HEK293 (cell line): ENCODE results near the gene PSMA7.

ENCODE experiments used
- ATF2 ChIP-seq: fragments of 450-650 bp; formaldehyde crosslinking; IDR thresholded peaks from 2 replicates; pipeline ENCODE4 v1.5.1; 2016; ENCODE audit warnings: missing biosample characterization, missing genetic modification characterization, low read depth
- CTCF ChIP-seq: fragments of 450-650 bp; formaldehyde crosslinking; IDR thresholded peaks from 2 replicates; pipeline ENCODE4 v1.5.1; 2016; ENCODE audit warnings: missing biosample characterization, missing genetic modification characterization
- KLF7 ChIP-seq: fragments of 450-650 bp; formaldehyde crosslinking; IDR thresholded peaks from 2 replicates; pipeline ENCODE4 v1.5.1; 2016; ENCODE audit warnings: missing biosample characterization, missing genetic modification characterization, borderline replicate concordance
- PBX3 ChIP-seq: sonication (generic); formaldehyde crosslinking; IDR thresholded peaks from 2 replicates; pipeline ENCODE4 v1.8.1; 2022; ENCODE audit warnings: mild to moderate bottlenecking, moderate library complexity, missing genetic modification reagents
- PRDM1 ChIP-seq: fragments of 450-650 bp; formaldehyde crosslinking; IDR thresholded peaks from 2 replicates; pipeline ENCODE4; 2016; ENCODE audit warnings: missing biosample characterization, missing genetic modification characterization
- PRDM6 ChIP-seq: fragments of 450-650 bp; formaldehyde crosslinking; IDR thresholded peaks from 2 replicates; pipeline ENCODE4 v1.5.1; 2017; ENCODE audit warnings: missing biosample characterization, missing genetic modification characterization
- SCRT1 ChIP-seq: fragments of 450-650 bp; formaldehyde crosslinking; IDR thresholded peaks from 2 replicates; pipeline ENCODE4 v1.5.1; 2016; ENCODE audit warnings: missing biosample characterization, missing genetic modification characterization, borderline replicate concordance
- SP2 ChIP-seq: fragments of 450-650 bp; formaldehyde crosslinking; IDR thresholded peaks from 2 replicates; pipeline ENCODE4 v1.5.1; 2016; ENCODE audit warnings: missing biosample characterization, missing genetic modification characterization
- YY2 ChIP-seq: fragments of 450-650 bp; formaldehyde crosslinking; IDR thresholded peaks from 2 replicates; pipeline ENCODE4 v1.5.1; 2016; ENCODE audit warnings: missing biosample characterization, missing genetic modification characterization
- ZBTB17 ChIP-seq: fragments of 450-650 bp; formaldehyde crosslinking; IDR thresholded peaks from 2 replicates; pipeline ENCODE4 v1.5.1; 2016; ENCODE audit warnings: missing biosample characterization, missing genetic modification characterization
- ZBTB20 ChIP-seq: fragments of 450-650 bp; formaldehyde crosslinking; IDR thresholded peaks from 2 replicates; pipeline ENCODE4 v1.5.1; 2016; ENCODE audit warnings: missing biosample characterization, missing genetic modification characterization
- ZFP41 ChIP-seq: fragments of 450-650 bp; formaldehyde crosslinking; IDR thresholded peaks from 2 replicates; pipeline ENCODE4 v1.5.1; 2016; ENCODE audit warnings: missing biosample characterization, missing genetic modification characterization, borderline replicate concordance
- ZFP69B ChIP-seq: fragments of 450-650 bp; formaldehyde crosslinking; IDR thresholded peaks from 2 replicates; pipeline ENCODE4 v1.5.1; 2016; ENCODE audit warnings: missing biosample characterization, missing genetic modification characterization
- ZNF112 ChIP-seq: fragments of 450-650 bp; formaldehyde crosslinking; IDR thresholded peaks from 2 replicates; pipeline ENCODE4 v1.5.0; 2017; ENCODE audit warnings: missing biosample characterization, missing genetic modification characterization
- ZNF155 ChIP-seq: fragments of 450-650 bp; formaldehyde crosslinking; IDR thresholded peaks from 2 replicates; pipeline ENCODE4 v1.5.1; 2016; ENCODE audit warnings: missing biosample characterization, missing genetic modification characterization
- ZNF23 ChIP-seq: fragments of 450-650 bp; formaldehyde crosslinking; IDR thresholded peaks from 2 replicates; pipeline ENCODE4 v1.5.1; 2016; ENCODE audit warnings: missing biosample characterization, missing genetic modification characterization, borderline replicate concordance
- ZNF266 ChIP-seq: fragments of 450-650 bp; formaldehyde crosslinking; IDR thresholded peaks from 2 replicates; pipeline ENCODE4 v1.5.1; 2016; ENCODE audit warnings: missing biosample characterization, missing genetic modification characterization, low read depth
- ZNF324 ChIP-seq: fragments of 450-650 bp; formaldehyde crosslinking; IDR thresholded peaks from 2 replicates; pipeline ENCODE4 v1.5.1; 2016; ENCODE audit warnings: missing biosample characterization, missing genetic modification characterization
- ZNF354C ChIP-seq: fragments of 450-650 bp; formaldehyde crosslinking; IDR thresholded peaks from 2 replicates; pipeline ENCODE4 v1.5.1; 2016; ENCODE audit warnings: missing biosample characterization, missing genetic modification characterization, low read depth, borderline replicate concordance
- ZNF362 ChIP-seq: fragments of 450-650 bp; formaldehyde crosslinking; IDR thresholded peaks from 2 replicates; pipeline ENCODE4 v1.5.1; 2016; ENCODE audit warnings: missing biosample characterization, missing genetic modification characterization
- ZNF416 ChIP-seq: fragments of 450-650 bp; formaldehyde crosslinking; IDR thresholded peaks from 2 replicates; pipeline ENCODE4 v1.5.1; 2016; ENCODE audit warnings: missing biosample characterization, missing genetic modification characterization
- ZNF433 ChIP-seq: fragments of 450-650 bp; formaldehyde crosslinking; IDR thresholded peaks from 2 replicates; pipeline ENCODE4 v1.5.1; 2016; ENCODE audit warnings: missing biosample characterization, missing genetic modification characterization, low read depth
- ZNF549 ChIP-seq: fragments of 450-650 bp; IDR thresholded peaks from 2 replicates; pipeline ENCODE4 v1.5.1; 2018; ENCODE audit warnings: missing biosample characterization, missing genetic modification characterization, mild to moderate bottlenecking, inconsistent platforms, moderate library complexity
- ZNF555 ChIP-seq: fragments of 450-650 bp; formaldehyde crosslinking; conservative IDR thresholded peaks from 2 replicates; pipeline ENCODE4 v1.5.1; 2017; ENCODE audit warnings: missing biosample characterization, mild to moderate bottlenecking, missing genetic modification characterization, inconsistent platforms
- ZNF560 ChIP-seq: fragments of 450-650 bp; formaldehyde crosslinking; IDR thresholded peaks from 2 replicates; pipeline ENCODE4 v1.5.1; 2017; ENCODE audit warnings: missing biosample characterization, missing genetic modification characterization, borderline replicate concordance
- ZNF645 ChIP-seq: fragments of 450-650 bp; formaldehyde crosslinking; IDR thresholded peaks from 2 replicates; pipeline ENCODE4; 2016; ENCODE audit warnings: missing biosample characterization, missing genetic modification characterization
- ZNF701 ChIP-seq: fragments of 450-650 bp; formaldehyde crosslinking; IDR thresholded peaks from 2 replicates; pipeline ENCODE4 v1.5.1; 2016; ENCODE audit warnings: missing biosample characterization, missing genetic modification characterization
- ZNF707 ChIP-seq: fragments of 450-650 bp; formaldehyde crosslinking; IDR thresholded peaks from 2 replicates; pipeline ENCODE4 v1.5.1; 2016; ENCODE audit warnings: missing biosample characterization, missing genetic modification characterization
- ZNF776 ChIP-seq: fragments of 450-650 bp; formaldehyde crosslinking; IDR thresholded peaks from 2 replicates; pipeline ENCODE4 v1.5.0; 2017; ENCODE audit warnings: missing biosample characterization, missing genetic modification characterization, borderline replicate concordance
- ZNF785 ChIP-seq: fragments of 450-650 bp; formaldehyde crosslinking; IDR thresholded peaks from 2 replicates; pipeline ENCODE4 v1.5.1; 2016; ENCODE audit warnings: missing biosample characterization, missing genetic modification characterization
- ZNF830 ChIP-seq: fragments of 450-650 bp; IDR thresholded peaks from 2 replicates; pipeline ENCODE4 v1.5.0; 2018; ENCODE audit warnings: missing biosample characterization, missing genetic modification characterization, low read depth, mild to moderate bottlenecking, moderate library complexity
- ZXDB ChIP-seq: fragments of 450-650 bp; formaldehyde crosslinking; IDR thresholded peaks from 2 replicates; pipeline ENCODE4 v1.5.1; 2016; ENCODE audit warnings: missing biosample characterization, missing genetic modification characterization

PSMA7 gene

GRCh38 chr20:62088258-62089127 lies 54.7 kb downstream of the PSMA7 start (continued):
- 0 out of 2 replicates have a peak, but pooled peaks have one; percentile 15 for TF ChIP-seq SP2 (tag by site-specific recombination)
- no peak for TF ChIP-seq ZNF266 (tag by site-specific recombination)
- TF ChIP-seq PRDM6 = peak; percentile 60
- TF ChIP-seq ZNF560 (tag by site-specific recombination) = no peak
- TF ChIP-seq ZNF776 (tag by site-specific recombination) = no peak
- TF ChIP-seq ZNF155 (tag by site-specific recombination) = no peak
- no peak for TF ChIP-seq ZFP41
- TF ChIP-seq ZNF324 (tag by site-specific recombination) = peak; percentile 99
- TF ChIP-seq ZNF549 (tag by site-specific recombination) = no peak
- no peak for TF ChIP-seq PBX3 (CRISPR knock-in tag)
- no peak for TF ChIP-seq ZNF555 (tag by site-specific recombination)
- no peak; the same call in 1 of the 2 replicates for TF ChIP-seq ZNF416
- no peak for TF ChIP-seq ZNF830 (tag by site-specific recombination)
- no peak for TF ChIP-seq ZNF707 (tag by site-specific recombination)
- no peak for TF ChIP-seq SCRT1 (tag by site-specific recombination)
- no peak; the same call in 1 of the 2 replicates for TF ChIP-seq ZBTB17 (tag by site-specific recombination)
- TF ChIP-seq PRDM1 (tag by site-specific recombination) = 0 out of 2 replicates have a peak, but pooled peaks have one; percentile 52
- TF ChIP-seq ZNF645 = no peak
- no peak for TF ChIP-seq ZNF701 (tag by site-specific recombination)
- TF ChIP-seq ZNF785 (tag by site-specific recombination) = peak; percentile 87
- TF ChIP-seq ZNF112 (tag by site-specific recombination) = no peak
- no peak for TF ChIP-seq ZNF354C
- TF ChIP-seq CTCF (tag by site-specific recombination) = no peak
- TF ChIP-seq ZBTB20 (tag by site-specific recombination) = no peak
- TF ChIP-seq ZFP69B = peak; percentile 90
- no peak for TF ChIP-seq ZNF362
- peak; percentile 97 for TF ChIP-seq ATF2 (tag by site-specific recombination)
- TF ChIP-seq ZXDB = peak; percentile 34; the same call in 1 of the 2 replicates
- TF ChIP-seq YY2 (tag by site-specific recombination) = peak; percentile 22; the same call in 1 of the 2 replicates
- TF ChIP-seq ZNF23 (tag by site-specific recombination) = no peak
- no peak for TF ChIP-seq KLF7 (tag by site-specific recombination)
- no peak for TF ChIP-seq ZNF433 (tag by site-specific recombination)
